Measurements from ENCODE around the gene WWOX. TPM values are rescaled to one million over a fixed set of nuclear protein-coding genes. Genes with fewer than 3 reads are reported as not detected.

The WWOX gene
- total RNA-seq, 3 donors from 2014 or later: 11.7 to 18.0 (median 13.8) TPM

- DNase-seq (no peak), ATAC-seq (no peak)
- intact Hi-C loops (cut with DNase I, micrococcal nuclease): no loop called here
- H3K4me3 ChIP-seq: no peak overlapping the region
- TF ChIP-seq CTCF (IDR thresholded peaks at IDR 0.05): no peak
- H3K9me3 ChIP-seq: no peaks in the 10 kb centered on the region
- H3K36me3 ChIP-seq (ENCODE audit: low read depth): no peaks in the 10 kb centered on the region
- H3K4me1 ChIP-seq (ENCODE audit: low read depth): no peaks in the 10 kb centered on the region
These were observed 463.2 kb downstream of the WWOX start for GRCh38 chr16:78562650-78563049.

GRCh38 chr16:78563905-78564304 lies 464.5 kb downstream of the WWOX start:
- no peak overlapping the region for H3K4me3 ChIP-seq
- H3K36me3 ChIP-seq (ENCODE audit: low read depth): no peaks in the 10 kb centered on the region
- DNase-seq (no peak), ATAC-seq (no peak)
- intact Hi-C loops (cut with DNase I, micrococcal nuclease): no loop called here
- no peaks in the 10 kb centered on the region for H3K4me1 ChIP-seq (ENCODE audit: low read depth)
- TF ChIP-seq CTCF (IDR thresholded peaks at IDR 0.05): no peak
- H3K9me3 ChIP-seq: no peaks in the 10 kb centered on the region

- Histone ChIP-seq H3K9me3 (no peaks in the 10 kb centered on the region), H3K4me1 (ENCODE audit: low read depth) (no peaks in the 10 kb centered on the region), H3K36me3 (ENCODE audit: low read depth) (no peaks in the 10 kb centered on the region), H3K4me3 (no peak overlapping the region)
- ATAC-seq: no peak
- DNase-seq: no peak
- TF ChIP-seq CTCF (IDR thresholded peaks at IDR 0.05): no peak
- intact Hi-C loops (cut with DNase I, micrococcal nuclease): no loop called here
These were observed 467.1 kb downstream of the WWOX start for GRCh38 chr16:78566397-78567073.

GRCh38 chr16:78570399-78571141 lies 471.1 kb downstream of the WWOX start:
- Histone ChIP-seq H3K4me1 (ENCODE audit: low read depth) (no peaks in the 10 kb centered on the region), H3K4me3 (no peak overlapping the region), H3K9me3 (no peaks in the 10 kb centered on the region), H3K36me3 (ENCODE audit: low read depth) (no peaks in the 10 kb centered on the region)
- ATAC-seq (no peak), DNase-seq (no peak)
- TF ChIP-seq CTCF (IDR thresholded peaks at IDR 0.05): no peak
- intact Hi-C loops (cut with DNase I, micrococcal nuclease): no loop called here

- no peaks in the 10 kb centered on the region for H3K36me3 ChIP-seq (ENCODE audit: low read depth)
- ATAC-seq: no peak
- no peaks in the 10 kb centered on the region for H3K9me3 ChIP-seq
- no peak for DNase-seq
- no peak overlapping the region for H3K4me3 ChIP-seq
- no peak for TF ChIP-seq CTCF (IDR thresholded peaks at IDR 0.05)
- H3K4me1 ChIP-seq (ENCODE audit: low read depth): no peaks in the 10 kb centered on the region
- intact Hi-C loops (cut with DNase I, micrococcal nuclease): no loop called here
These were observed 472.0 kb downstream of the WWOX start for GRCh38 chr16:78571434-78571833.
